Fibroblast of peridontal ligament (primary cell): ENCODE data around the gene ADH1C.

Experiments
- DNase-seq: peaks from one replicate; pipeline ENCODE4 v3.0.0-alpha.2; 2010; ENCODE audit errors: extremely low read depth

ADH1C gene

DNA sequence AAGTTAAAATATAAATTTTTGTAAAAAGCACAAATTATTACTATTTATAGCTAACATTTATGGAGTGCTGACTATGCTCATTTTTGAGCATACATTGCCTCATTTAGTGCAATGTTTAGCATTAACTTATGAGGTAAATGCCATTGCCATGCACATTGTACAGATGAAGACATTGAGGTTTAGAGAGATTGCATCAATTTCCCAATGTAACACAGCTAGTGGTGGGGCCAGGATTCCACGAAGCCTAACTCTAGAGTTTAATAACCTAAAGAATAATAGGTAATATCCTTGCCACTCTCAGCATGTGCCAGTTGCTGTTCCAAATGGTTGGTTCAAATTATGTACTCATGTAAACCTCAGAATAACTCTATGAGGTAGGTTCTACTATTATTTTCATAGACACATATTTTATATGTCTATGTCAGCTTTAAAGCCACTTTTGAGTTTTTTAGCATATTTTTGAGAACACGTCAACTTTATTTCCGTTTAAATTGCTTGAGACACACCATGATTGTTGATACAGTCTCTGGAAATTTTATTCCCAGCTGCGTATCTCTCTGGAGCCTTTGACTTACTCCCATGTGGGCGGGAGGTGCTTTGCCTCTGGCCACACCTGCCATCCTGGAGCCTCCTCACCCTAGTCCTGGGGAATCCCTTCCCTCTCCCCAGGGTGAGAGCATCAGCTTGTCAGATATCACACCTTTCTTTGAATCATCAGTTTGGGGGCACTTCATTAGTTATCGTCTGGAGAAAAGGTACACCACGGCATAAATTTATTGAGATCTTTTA lies 51.0 kb downstream of the ADH1C start:
- peak; percentile 74 for DNase-seq

DNA sequence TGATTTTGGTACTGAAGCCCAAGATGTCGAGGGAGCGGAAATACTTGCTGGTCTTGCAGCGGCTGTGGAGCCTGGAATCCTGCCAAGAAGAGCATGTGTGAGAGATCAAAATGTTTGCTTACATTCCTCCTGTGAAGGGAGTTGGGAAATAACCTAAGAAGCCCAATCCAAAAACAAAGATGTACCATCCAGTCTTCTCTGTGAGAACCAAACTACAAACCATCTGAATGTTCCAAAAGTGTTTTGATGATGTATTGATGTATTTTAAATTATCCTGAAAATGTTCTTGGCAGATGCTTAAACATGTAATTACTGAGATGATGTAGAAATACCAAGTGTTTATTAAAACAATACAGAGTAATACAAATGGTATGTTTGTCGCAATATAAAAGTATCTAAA lies 51.6 kb downstream of the ADH1C start:
- peak; percentile 100 for DNase-seq

DNA sequence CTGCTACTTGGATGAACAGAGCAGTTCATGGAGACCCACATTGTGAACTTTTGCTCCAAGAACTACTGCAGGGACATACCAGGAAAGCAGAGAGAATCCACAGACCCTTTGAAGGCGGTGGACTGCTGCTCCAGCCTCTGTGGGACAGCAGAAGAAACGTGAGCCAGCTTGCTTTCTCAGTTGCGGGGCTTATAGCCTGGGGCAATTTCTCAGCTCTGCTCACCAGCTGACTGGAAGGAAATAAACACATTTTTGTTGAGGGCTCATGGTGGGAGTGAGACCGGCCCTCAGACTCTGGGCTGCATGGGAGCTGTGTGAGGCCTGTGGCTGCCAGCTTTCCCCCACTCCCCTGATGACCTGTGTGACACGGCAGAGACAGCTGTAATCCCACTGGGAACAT lies 59.2 kb downstream of the ADH1C start:
- DNase-seq: no peak

GRCh38 chr4:99290848-99291786 lies 61.4 kb downstream of the ADH1C start, which contains the start of gene ADH1A:
TSS of gene ADH1A (minus strand) at chr4:99290985. CDS start at chr4:99290914, 71 bp downstream.
- no peak for DNase-seq
